Heart left ventricle (tissue), 16 donors: ENCODE measurements around the gene ARHGEF26. TPM values are rescaled to one million over a fixed set of nuclear protein-coding genes. Genes with fewer than 3 reads are reported as not detected.

Source experiments
- ATAC-seq, 4 donors: fragments of 200-7000 bp; cut with Tn5 transposase; one replicate each; pipeline ENCODE4 v1.9.1; 2020 to 2022; ENCODE audit warnings: moderate library complexity in 4 of 4, mild to moderate bottlenecking in 3 of 4, moderate number of reproducible peaks in 1 of 4
- DNase-seq, 5 donors: peaks; one replicate each; pipeline ENCODE4 v3.0.0-alpha.2; 2020
- H3K27ac ChIP-seq, 12 donors: fragments of 200-600 bp; sonication (generic) in 4 of 12; one replicate each; pipeline versions ENCODE4 v1.5.0 to v1.8.0; 2016 to 2022; ENCODE audit warnings: mild to moderate bottlenecking in 2 of 12
- H3K27me3 ChIP-seq, 9 donors: fragments of 200-600 bp; sonication (generic) in 2 of 9; one replicate each; pipeline versions ENCODE4 v1.5.1 to v1.8.0; 2016 to 2022; ENCODE audit warnings: mild to moderate bottlenecking in 3 of 9
- H3K36me3 ChIP-seq, 9 donors: fragments of 200-600 bp; sonication (generic) in 2 of 9; one replicate each; pipeline versions ENCODE4 v1.5.0 to v1.8.0; 2018 to 2022; ENCODE audit warnings: mild to moderate bottlenecking in 2 of 9
- H3K4me1 ChIP-seq, 12 donors: fragments of 200-600 bp; sonication (generic) in 4 of 12; one replicate each; pipeline versions ENCODE4 v1.5.0 to v1.8.0; 2016 to 2022; ENCODE audit warnings: mild to moderate bottlenecking in 3 of 12
- H3K4me3 ChIP-seq, 12 donors: fragments of 200-600 bp; sonication (generic) in 4 of 12; one replicate each; pipeline versions ENCODE4 v1.5.0 to v1.8.0; 2017 to 2022; ENCODE audit warnings: mild to moderate bottlenecking in 9 of 12, moderate library complexity in 4 of 12
- H3K9me3 ChIP-seq, 12 donors: fragments of 200-600 bp; sonication (generic) in 4 of 12; one replicate each; pipeline versions ENCODE4 v1.5.0 to v1.8.0; 2016 to 2022; ENCODE audit warnings: mild to moderate bottlenecking in 1 of 12
- POLR2A ChIP-seq, 2 donors: fragments of 450-650 bp; IDR thresholded peaks; one replicate each; pipeline ENCODE4 v1.6.1; 2017; ENCODE audit warnings: antibody characterized with exemption in 2 of 2, mild to moderate bottlenecking in 2 of 2, moderate library complexity in 2 of 2
- WGBS, 4 donors: extraction: QIAGEN DNeasy Blood & Tissue Kit in 2 of 4; methylation state at CpG; one replicate each; pipeline versions ENCODE4 v1.1.5 to v1.1.7; 2013 to 2018; 5-methylcytosine and 5-hydroxymethylcytosine counted together
- intact Hi-C, 10 donors: fragments of 100-400 bp; cut with DNase I; formaldehyde crosslinking; loops; one replicate each; pipeline versions ENCODE4 v1.11.1 to v1.14.2; 2022
- polyA plus RNA-seq, 2 donors: library from polyadenylated mRNA; stranded (reverse); fragments of 200-250 nt; gene quantifications; one replicate each; pipeline ENCODE4 v1.2.3, GENCODE V29; 2013
- total RNA-seq, 9 donors: library from RNA; depleted of rRNA in 2 of 9; stranded (reverse); fragments of >200 nt in 2 of 9; fragmentation: NEBNext Ultra II Directional in 3 of 9; extraction: Animal tissue kit (Norgen Biotek cat#: 25700) in 3 of 9; gene quantifications; one replicate each; pipeline versions ENCODE4 v1.1.0 to v1.2.4, GENCODE V29; 2016 to 2023
- TF ChIP-seq, protein P1 (sequence below), 12 donors: fragments of 200-600 bp; sonication (generic) in 4 of 12; IDR thresholded peaks; one replicate each; pipeline versions ENCODE4 v1.5.0 to v1.8.0; 2018 to 2022; ENCODE audit warnings: antibody characterized with exemption in 12 of 12, mild to moderate bottlenecking in 5 of 12
- donor health status: ischemic (EF 13 %, LVEDD 7.1; RV severe dilation, severe dysfunction).
- donor health status: healthy with polysubstance abuse.
- donor health status: DM: no; HTN: yes; CAD: no.
- donor health status: DM: no; HTN: no; CAD: no.
- donor health status: ischemic (EF 25% LVEDD 6.9; RV normal size, moderate dysfunction).
- donor health status: ischemic (EF 25% LVEDD 5.7; RV mildly dilated, moderate dysfunction).
- donor health status: healthy.
- donor health status: DM: yes; HTN: yes; CAD: no.
- donor health status: ischemic (EF 35%, LVEDD 5.7; RV mildly dilated, moderate dysfunction).
- donor health status: nonischemic (EF 11% LVEDD 7.7; RV severe dilation, severe dysfunction).
- donor health status: DM: yes; HTN: yes; CAD: no.
- donor health status: PGD.
- donor health status: ischemic (EF 29% LVEDD 5.4; RV normal size, mild dysfunction).
- donor health status: nonischemic (EF 23%, LVEDD 6.1; RV moderate dilation, normal function).

ARHGEF26 gene
- total and polyA plus RNA-seq, 11 donors = 0.68 to 2.3 (median 1.3) TPM

DNA sequence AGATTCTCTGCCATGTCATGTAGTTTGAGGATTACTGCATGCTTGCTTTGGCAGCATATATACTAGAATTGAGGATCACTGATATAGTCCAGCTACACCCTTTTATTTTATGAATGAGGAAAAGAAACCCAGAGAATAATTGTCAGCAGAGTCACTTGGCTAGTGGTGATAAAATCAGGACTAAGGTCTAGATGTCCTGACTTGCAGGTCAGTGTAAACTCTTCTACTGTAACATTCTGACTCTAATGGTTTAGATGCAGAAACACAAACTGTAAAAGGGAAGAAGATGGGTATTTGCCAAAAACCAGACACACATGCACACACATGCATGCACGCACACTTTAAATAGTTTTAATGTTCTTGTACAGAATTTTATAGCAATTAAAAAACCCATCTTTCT, 97.5 kb downstream of the ARHGEF26 start:
- TF ChIP-seq, protein P1, sequence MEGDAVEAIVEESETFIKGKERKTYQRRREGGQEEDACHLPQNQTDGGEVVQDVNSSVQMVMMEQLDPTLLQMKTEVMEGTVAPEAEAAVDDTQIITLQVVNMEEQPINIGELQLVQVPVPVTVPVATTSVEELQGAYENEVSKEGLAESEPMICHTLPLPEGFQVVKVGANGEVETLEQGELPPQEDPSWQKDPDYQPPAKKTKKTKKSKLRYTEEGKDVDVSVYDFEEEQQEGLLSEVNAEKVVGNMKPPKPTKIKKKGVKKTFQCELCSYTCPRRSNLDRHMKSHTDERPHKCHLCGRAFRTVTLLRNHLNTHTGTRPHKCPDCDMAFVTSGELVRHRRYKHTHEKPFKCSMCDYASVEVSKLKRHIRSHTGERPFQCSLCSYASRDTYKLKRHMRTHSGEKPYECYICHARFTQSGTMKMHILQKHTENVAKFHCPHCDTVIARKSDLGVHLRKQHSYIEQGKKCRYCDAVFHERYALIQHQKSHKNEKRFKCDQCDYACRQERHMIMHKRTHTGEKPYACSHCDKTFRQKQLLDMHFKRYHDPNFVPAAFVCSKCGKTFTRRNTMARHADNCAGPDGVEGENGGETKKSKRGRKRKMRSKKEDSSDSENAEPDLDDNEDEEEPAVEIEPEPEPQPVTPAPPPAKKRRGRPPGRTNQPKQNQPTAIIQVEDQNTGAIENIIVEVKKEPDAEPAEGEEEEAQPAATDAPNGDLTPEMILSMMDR (IDR thresholded peaks at IDR 0.05) = no peak
- no peak for TF ChIP-seq POLR2A (IDR thresholded peaks at IDR 0.05)

DNA sequence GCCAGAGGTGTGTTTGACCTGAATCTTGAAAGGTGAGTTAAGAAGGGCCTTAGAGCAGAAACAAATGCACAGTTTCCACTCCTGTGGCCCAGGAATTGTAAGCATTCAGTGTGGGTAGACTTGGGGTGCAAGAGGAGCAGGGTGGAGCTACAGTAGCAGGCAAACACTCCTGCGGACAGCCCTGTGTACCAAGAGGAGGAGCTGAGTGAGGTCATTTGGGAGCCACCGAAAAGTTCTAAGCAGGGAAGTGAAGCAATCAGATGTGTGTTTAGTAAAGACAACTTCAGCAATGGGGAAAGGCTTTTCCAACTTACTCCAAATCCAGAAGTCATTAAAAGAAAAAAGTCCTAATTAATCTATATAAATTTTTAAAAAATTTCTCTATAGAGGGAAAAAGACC, 99.3 kb downstream of the ARHGEF26 start:
- Histone ChIP-seq H3K36me3 (peaks cover 0 to 4% (median 0%) of the 10 kb centered on the region in 9 donors), H3K9me3 (peaks cover 0 to 3% (median 0%) of the 10 kb centered on the region in 12 donors), H3K4me1 (peaks cover 0 to 14% (median 0%) of the 10 kb centered on the region in 12 donors), H3K4me3 (no peak overlapping the region), H3K27ac (no peak overlapping the region), H3K27me3 (no peaks in the 10 kb centered on the region)
- TF ChIP-seq, protein P1 (IDR thresholded peaks at IDR 0.05) = no peak
- TF ChIP-seq POLR2A (IDR thresholded peaks at IDR 0.05) = no peak
- intact Hi-C loops = no loop called here
- WGBS, 4 donors = 86 to 91% (median 88%) methylated on average over 2 of the region's 2 CpGs
- ATAC-seq (no peak), DNase-seq (no peak)

More for the DNA sequence above, 97.5 kb downstream of the ARHGEF26 start:
- Histone ChIP-seq H3K36me3 (peaks cover 0 to 4% (median 0%) of the 10 kb centered on the region in 9 donors), H3K27me3 (no peaks in the 10 kb centered on the region), H3K4me3 (no peak overlapping the region), H3K4me1 (no peaks in the 10 kb centered on the region), H3K27ac (no peak overlapping the region), H3K9me3 (peaks cover 0 to 5% (median 0%) of the 10 kb centered on the region in 12 donors)
- DNase-seq = no peak
- intact Hi-C loops = no loop called here
- 89 to 100% (median 96%) methylated on average over 1 of the region's 1 CpG for WGBS, 4 donors
- no peak for ATAC-seq

DNA sequence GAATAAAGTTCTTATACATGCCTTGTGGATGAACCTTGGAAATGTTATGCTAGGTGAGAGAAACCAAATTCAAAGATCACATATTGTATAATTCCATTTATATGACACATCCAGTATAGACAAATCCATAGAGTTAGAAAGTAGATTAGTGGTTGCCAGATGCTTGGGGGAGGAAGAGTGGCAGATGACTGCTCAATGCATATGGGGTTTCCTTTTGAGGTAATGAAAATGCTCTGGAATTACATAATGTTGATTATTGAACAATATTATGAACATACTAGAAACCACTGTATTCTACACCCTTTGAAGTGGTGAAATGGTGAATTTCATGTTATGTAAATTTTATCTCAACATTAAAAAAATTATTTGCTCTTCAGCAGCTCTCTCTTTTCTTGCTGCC, 102.3 kb downstream of the ARHGEF26 start:
- ATAC-seq = no peak

DNA sequence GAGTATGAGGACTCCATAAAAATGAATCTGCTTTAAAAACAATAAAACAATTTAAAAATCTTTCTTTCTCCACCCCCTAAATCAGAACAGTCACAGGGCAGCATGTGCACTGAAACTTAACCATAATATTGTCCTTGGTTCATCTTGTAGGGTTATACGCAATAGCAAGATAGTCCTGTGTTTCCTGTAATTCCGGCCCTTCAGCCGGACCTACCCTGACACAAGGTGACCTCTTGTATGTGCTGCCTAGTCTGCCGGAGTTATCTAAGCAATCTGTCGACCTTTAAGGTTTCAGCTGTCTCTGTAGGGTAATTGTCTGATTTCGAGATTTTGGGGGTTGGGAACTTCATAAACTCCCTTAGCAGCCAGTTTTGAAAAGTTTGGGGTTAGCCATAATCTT, 103.2 kb downstream of the ARHGEF26 start:
- intact Hi-C loops = no loop called here
- DNase-seq (no peak), ATAC-seq (peak in 1 of 4 donors; percentile 46)
- no peak overlapping the region for H3K4me3 ChIP-seq
- H3K4me1 ChIP-seq = peaks cover 0 to 14% (median 0%) of the 10 kb centered on the region in 12 donors
- TF ChIP-seq, protein P1 (IDR thresholded peaks at IDR 0.05) = no peak
- no peak for TF ChIP-seq POLR2A (IDR thresholded peaks at IDR 0.05)
- H3K36me3 ChIP-seq = peaks cover 0 to 7% (median 0%) of the 10 kb centered on the region in 9 donors
- WGBS, 4 donors = 42 to 51% (median 46%) methylated on average over 6 of the region's 6 CpGs
- no peaks in the 10 kb centered on the region for H3K27me3 ChIP-seq
- peak overlapping the region in 3 of 12 donors; percentile 9 to 56 (median 35) for H3K27ac ChIP-seq
- H3K9me3 ChIP-seq = no peaks in the 10 kb centered on the region

More for the DNA sequence above, 102.3 kb downstream of the ARHGEF26 start:
- peaks cover 0 to 14% (median 0%) of the 10 kb centered on the region in 12 donors for H3K4me1 ChIP-seq
- no peaks in the 10 kb centered on the region for H3K27me3 ChIP-seq
- intact Hi-C loops = no loop called here
- H3K9me3 ChIP-seq = no peaks in the 10 kb centered on the region
- TF ChIP-seq, protein P1 (IDR thresholded peaks at IDR 0.05) = no peak
- no peak for TF ChIP-seq POLR2A (IDR thresholded peaks at IDR 0.05)
- H3K27ac ChIP-seq = no peak overlapping the region
- no peak for DNase-seq
- H3K36me3 ChIP-seq = peaks cover 0 to 4% (median 0%) of the 10 kb centered on the region in 9 donors
- H3K4me3 ChIP-seq = no peak overlapping the region
